IMR-90 (cell line): ENCODE measurements around the gene NAA60. TPM values are rescaled to one million over a fixed set of nuclear protein-coding genes. Genes with fewer than 3 reads are reported as not detected.

Source experiments
- ATAC-seq: fragments of 200-7000 bp; cut with Tn5 transposase; 2 replicates; pipeline ENCODE4 v1.9.1; 2020; ENCODE audit warnings: low read depth, mild to moderate bottlenecking, moderate library complexity
- BruUV-seq: library from RNA; stranded (reverse); fragments of 400-500 nt; replicated peaks from 2 replicates; lab custom pipeline; 2021; lab: Mats Ljungman, UMichigan
- CTCF ChIA-PET: fragments of 300-600 bp; formaldehyde crosslinking; extraction: SDS; loops from one replicate; lab custom pipeline; 2021; ENCODE audit warnings: antibody characterized with exemption; lab: Yijun Ruan, JAX
- POLR2A ChIA-PET: fragments of 300-600 bp; sonication (Branson Sonifier 250); formaldehyde crosslinking; loops from one replicate; lab custom pipeline; 2022; ENCODE audit warnings: antibody characterized with exemption; ENCODE audit not compliant: unreplicated experiment; lab: Charles Lee
- DNase-seq: peaks from one replicate; pipeline ENCODE4 v3.0.0; 2013
- H2AFZ ChIP-seq: replicated peaks from 2 replicates; pipeline ENCODE3; 2013; ENCODE audit warnings: low read length, mild to moderate bottlenecking; ENCODE audit not compliant: poor library complexity
- H2AK5ac ChIP-seq: 2 replicates; pipeline ENCODE4 v1.6.1; 2013; ENCODE audit warnings: low read depth, low read length, inconsistent platforms
- H2AK9ac ChIP-seq: replicated peaks from 2 replicates; pipeline ENCODE3; 2013; ENCODE audit warnings: mild to moderate bottlenecking, low read depth, low read length, moderate library complexity; ENCODE audit not compliant: poor library complexity
- H2BK120ac ChIP-seq: 2 replicates; pipeline ENCODE4 v1.6.1; 2013; ENCODE audit warnings: low read depth, low read length, inconsistent platforms
- H2BK15ac ChIP-seq: 3 replicates; pipeline ENCODE4 v1.6.1; 2013; ENCODE audit warnings: low read depth, low read length, inconsistent platforms
- H2BK20ac ChIP-seq: 2 replicates; pipeline ENCODE4 v1.6.1; 2013; ENCODE audit warnings: low read depth, mild to moderate bottlenecking, inconsistent platforms, low read length, moderate library complexity
- H2BK5ac ChIP-seq: 2 replicates; pipeline ENCODE4 v1.6.1; 2013; ENCODE audit warnings: mild to moderate bottlenecking, low read depth, low read length, inconsistent platforms; ENCODE audit not compliant: poor library complexity, severe bottlenecking
- H3K14ac ChIP-seq: replicated peaks from 2 replicates; pipeline ENCODE4 v1.6.1; 2013; ENCODE audit warnings: low read depth, low read length, inconsistent platforms
- H3K18ac ChIP-seq: 2 replicates; pipeline ENCODE4 v1.6.1; 2013; ENCODE audit warnings: low read depth, low read length, control low read depth
- H3K23ac ChIP-seq: 2 replicates; pipeline ENCODE4 v1.6.1; 2013; ENCODE audit warnings: low read depth, low read length, inconsistent platforms
- H3K27ac ChIP-seq: 2 replicates; pipeline ENCODE4 v1.5.1; 2013; ENCODE audit warnings: mild to moderate bottlenecking, control low read depth, low read length; ENCODE audit not compliant: insufficient read depth
- H3K27me3 ChIP-seq: 2 replicates; pipeline ENCODE4 v1.6.1; 2013; ENCODE audit warnings: low read length; ENCODE audit not compliant: control insufficient read depth, insufficient read depth
- H3K36me3 ChIP-seq: 2 replicates; pipeline ENCODE4 v1.6.1; 2013; ENCODE audit warnings: low read length, mixed read lengths; ENCODE audit not compliant: control insufficient read depth, insufficient read depth
- H3K4ac ChIP-seq: 2 replicates; pipeline ENCODE4 v1.6.1; 2013; ENCODE audit warnings: low read depth, low read length, inconsistent platforms
- H3K4me1 ChIP-seq: 2 replicates; pipeline ENCODE4 v1.6.1; 2013; ENCODE audit warnings: low read length, mixed read lengths; ENCODE audit not compliant: control insufficient read depth, insufficient read depth
- H3K4me2 ChIP-seq: 2 replicates; pipeline ENCODE4 v1.6.1; 2013; ENCODE audit warnings: low read depth, mild to moderate bottlenecking, control low read depth, low read length, moderate library complexity
- H3K4me3 ChIP-seq: 2 replicates; pipeline ENCODE4 v1.5.1; 2013; ENCODE audit warnings: low read depth, mild to moderate bottlenecking, control low read depth, low read length, moderate library complexity; ENCODE audit not compliant: insufficient read depth
- H3K56ac ChIP-seq: 2 replicates; pipeline ENCODE4 v1.6.1; 2013; ENCODE audit warnings: low read length, inconsistent platforms; ENCODE audit not compliant: insufficient read depth; ENCODE audit errors: extremely low read depth
- H3K79me1 ChIP-seq, 2 experiments: 2 replicates each; pipeline ENCODE4 v1.6.1; 2013; ENCODE audit warnings: low read length in 2 of 2, inconsistent platforms in 1 of 2, low read depth in 1 of 2
- H3K9ac ChIP-seq: 2 replicates; pipeline ENCODE4 v1.6.1; 2013; ENCODE audit warnings: low read depth, low read length, control low read depth
- H3K9me1 ChIP-seq: 2 replicates; pipeline ENCODE4 v1.6.1; 2013; ENCODE audit warnings: low read length, inconsistent platforms; ENCODE audit not compliant: insufficient read depth
- H3K9me3 ChIP-seq: 2 replicates; pipeline ENCODE4 v1.6.1; 2013; ENCODE audit warnings: low read length; ENCODE audit not compliant: control insufficient read depth, insufficient read depth
- H4K20me1 ChIP-seq: 2 replicates; pipeline ENCODE4 v1.6.1; 2013; ENCODE audit warnings: low read length, inconsistent platforms; ENCODE audit not compliant: insufficient read depth
- H4K5ac ChIP-seq: 2 replicates; pipeline ENCODE4 v1.6.1; 2013; ENCODE audit warnings: mild to moderate bottlenecking, low read depth, low read length, control low read depth
- H4K8ac ChIP-seq, 2 experiments: 2 replicates each; pipeline ENCODE4 v1.6.1; 2013; ENCODE audit warnings: low read depth in 2 of 2, low read length in 2 of 2, control low read depth in 1 of 2, inconsistent platforms in 1 of 2
- H4K91ac ChIP-seq: 2 replicates; pipeline ENCODE4 v1.6.1; 2013; ENCODE audit warnings: low read depth, low read length, inconsistent platforms; ENCODE audit not compliant: insufficient read depth
- BHLHE40 ChIP-seq: fragments of 150-350 bp; IDR thresholded peaks from 2 replicates; pipeline ENCODE4 v1.6.1; 2016; ENCODE audit warnings: mild to moderate bottlenecking, low read depth, low read length
- CEBPB ChIP-seq: IDR thresholded peaks from 2 replicates; pipeline ENCODE4 v1.6.1; 2012; ENCODE audit warnings: low read depth, low read length, improper control_type of control experiment
- CHD1 ChIP-seq: IDR thresholded peaks from 2 replicates; pipeline ENCODE4 v1.6.1; 2012; ENCODE audit warnings: low read depth, low read length, improper control_type of control experiment
- CTCF ChIP-seq: conservative IDR thresholded peaks from 2 replicates; pipeline ENCODE4 v1.5.1; 2012; ENCODE audit warnings: mild to moderate bottlenecking, low read depth, low read length, improper control_type of control experiment
- MAFK ChIP-seq: IDR thresholded peaks from 2 replicates; pipeline ENCODE4 v1.6.1; 2012; ENCODE audit warnings: low read depth, low read length, improper control_type of control experiment
- MAZ ChIP-seq: IDR thresholded peaks from 2 replicates; pipeline ENCODE4 v1.6.1; 2012; ENCODE audit warnings: low read depth, mild to moderate bottlenecking, low read length, improper control_type of control experiment, moderate library complexity, borderline replicate concordance
- MXI1 ChIP-seq: IDR thresholded peaks from 2 replicates; pipeline ENCODE4 v1.6.1; 2012; ENCODE audit warnings: low read depth, mild to moderate bottlenecking, low read length, moderate library complexity, borderline replicate concordance
- NFE2L2 ChIP-seq: fragments of 150-350 bp; IDR thresholded peaks from 2 replicates; pipeline ENCODE4 v1.6.1; 2016; ENCODE audit warnings: low read depth, mild to moderate bottlenecking, low read length
- POLR2A ChIP-seq: IDR thresholded peaks from 2 replicates; pipeline ENCODE4 v1.6.1; 2012; ENCODE audit warnings: mild to moderate bottlenecking, low read depth, low read length
- RAD21 ChIP-seq: IDR thresholded peaks from 2 replicates; pipeline ENCODE4 v1.6.1; 2012; ENCODE audit warnings: low read length, improper control_type of control experiment
- RCOR1 ChIP-seq: IDR thresholded peaks from 2 replicates; pipeline ENCODE4 v1.6.1; 2012; ENCODE audit warnings: mild to moderate bottlenecking, low read length, improper control_type of control experiment; ENCODE audit not compliant: insufficient replicate concordance
- RFX5 ChIP-seq: IDR thresholded peaks from 2 replicates; pipeline ENCODE4 v1.8.0; 2012; ENCODE audit warnings: low read depth, mild to moderate bottlenecking, low read length, moderate library complexity
- SMC3 ChIP-seq: fragments of 150-350 bp; IDR thresholded peaks from 2 replicates; pipeline ENCODE4 v1.6.1; 2016; ENCODE audit warnings: low read depth, mild to moderate bottlenecking, antibody characterized with exemption, low read length, moderate library complexity
- USF2 ChIP-seq: fragments of 150-350 bp; IDR thresholded peaks from 2 replicates; pipeline ENCODE4 v1.6.1; 2017; ENCODE audit warnings: mild to moderate bottlenecking, antibody characterized with exemption, low read length, low read depth
- WGBS, 2 experiments: methylation state at CpG; one replicate each; pipeline versions ENCODE4 v1.1.5 to v1.1.7; 2013; ENCODE audit warnings: missing lambda C conversion rate in 2 of 2; ENCODE audit not compliant: insufficient read length in 1 of 2; ENCODE audit errors: extremely low coverage in 2 of 2; 5-methylcytosine and 5-hydroxymethylcytosine counted together
- dilution Hi-C: fragments of 300-500 bp; cut with HindIII; formaldehyde crosslinking; loops from one replicate; pipeline ENCODE4 v1.14.3; 2018; ENCODE audit warnings: low sequenced_read_pairs; ENCODE audit not compliant: unreplicated experiment
- in situ Hi-C: fragments of 300-500 bp; cut with MboI; formaldehyde crosslinking; loops from 3 replicates; pipeline ENCODE4 v1.14.3; 2019; ENCODE audit warnings: low sequenced_read_pairs, inconsistent platforms, mixed read lengths
- intact Hi-C: fragments of 100-400 bp; cut with micrococcal nuclease; formaldehyde crosslinking; loops from 2 replicates; pipeline ENCODE4 v1.10.0; 2022
- polyA plus RNA-seq, 3 experiments: library from polyadenylated mRNA; depleted of rRNA; stranded (reverse); fragments of >200 nt; gene quantifications; 2 replicates each; pipeline ENCODE4 v1.2.3, GENCODE V29; 2012; ENCODE audit warnings: low replicate concordance in 1 of 3
- total RNA-seq: library from RNA; depleted of rRNA; stranded (reverse); fragments of >200 nt; gene quantifications from 2 replicates; pipeline ENCODE4 v1.2.3, GENCODE V29; 2012
- TF ChIP-seq, protein P1 (sequence below): fragments of 150-350 bp; IDR thresholded peaks from 2 replicates; pipeline ENCODE4 v1.6.1; 2016; ENCODE audit warnings: low read depth, mild to moderate bottlenecking, low read length, moderate library complexity, borderline replicate concordance

Gene NAA60
- total and polyA plus RNA-seq, 2 of the 4 experiments (the other 2 are of a cell fraction): 7.5 to 18.0 TPM

GRCh38 chr16:3454093-3454492, 10.6 kb downstream of the NAA60 start:
- WGBS, 2 experiments: 72% methylated on average over 2 of the region's 5 CpGs; no CpG with 5 or more reads in 1 of the 2 experiments
- peaks cover 6% of the 10 kb centered on the region for H4K20me1 ChIP-seq
- no peak overlapping the region for H2AFZ ChIP-seq
- no peak overlapping the region for H3K9ac ChIP-seq
- no peak overlapping the region for H3K18ac ChIP-seq
- CTCF ChIA-PET: interaction anchor here (0.9 kb wide), 1 partner anchor 10 kb away, joined by 3 read pairs; no protein-coding TSS in a partner anchor
- H3K23ac ChIP-seq: no peak overlapping the region
- intact Hi-C loops: no loop called here
- H3K4me3 ChIP-seq: no peak overlapping the region
- H4K91ac ChIP-seq: no peak overlapping the region
- peaks cover 3 to 19% of the 10 kb centered on the region in 2 experiments for H3K79me1 ChIP-seq
- TF ChIP-seq CEBPB: no peak
- TF ChIP-seq CHD1: no peak
- no peak for TF ChIP-seq MXI1
- no peak for TF ChIP-seq SMC3
- no peak for TF ChIP-seq USF2
- TF ChIP-seq, protein P1, sequence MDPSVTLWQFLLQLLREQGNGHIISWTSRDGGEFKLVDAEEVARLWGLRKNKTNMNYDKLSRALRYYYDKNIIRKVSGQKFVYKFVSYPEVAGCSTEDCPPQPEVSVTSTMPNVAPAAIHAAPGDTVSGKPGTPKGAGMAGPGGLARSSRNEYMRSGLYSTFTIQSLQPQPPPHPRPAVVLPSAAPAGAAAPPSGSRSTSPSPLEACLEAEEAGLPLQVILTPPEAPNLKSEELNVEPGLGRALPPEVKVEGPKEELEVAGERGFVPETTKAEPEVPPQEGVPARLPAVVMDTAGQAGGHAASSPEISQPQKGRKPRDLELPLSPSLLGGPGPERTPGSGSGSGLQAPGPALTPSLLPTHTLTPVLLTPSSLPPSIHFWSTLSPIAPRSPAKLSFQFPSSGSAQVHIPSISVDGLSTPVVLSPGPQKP: no peak
- no peak for TF ChIP-seq NFE2L2
- no peak for TF ChIP-seq RAD21
- no peak for TF ChIP-seq POLR2A
- no peak for TF ChIP-seq CTCF
- TF ChIP-seq RCOR1: no peak
- no peak for TF ChIP-seq RFX5
- TF ChIP-seq BHLHE40: no peak
- no peak for TF ChIP-seq MAZ
- no peak for TF ChIP-seq MAFK
- H2AK5ac ChIP-seq: no peak overlapping the region
- H3K9me1 ChIP-seq: peaks cover 3% of the 10 kb centered on the region; the same call in 1 of the 2 replicates
- H2BK15ac ChIP-seq: no peak overlapping the region
- no peaks in the 10 kb centered on the region for H3K36me3 ChIP-seq
- no peak overlapping the region for H2BK120ac ChIP-seq
- no TSS peak for BruUV-seq
- dilution Hi-C loops: no loop called here
- no peak for ATAC-seq
- H3K4me2 ChIP-seq: no peak overlapping the region
- H4K5ac ChIP-seq: no peak overlapping the region
- in situ Hi-C loops: no loop called here
- peaks cover 3% of the 10 kb centered on the region; the same call in 1 of the 2 replicates for H3K4me1 ChIP-seq
- no peak overlapping the region for H2BK5ac ChIP-seq
- H3K9me3 ChIP-seq: no peaks in the 10 kb centered on the region
- no peak overlapping the region for H3K4ac ChIP-seq
- DNase-seq: peak; percentile 8
- POLR2A ChIA-PET: interaction anchor here (0.6 kb wide), 1 partner anchor 184 kb away, joined by 3 read pairs; no protein-coding TSS in a partner anchor
- no peak overlapping the region for H2AK9ac ChIP-seq
- no peak overlapping the region for H2BK20ac ChIP-seq
- H4K8ac ChIP-seq: no peak overlapping the region
- no peak overlapping the region for H3K56ac ChIP-seq
- H3K27ac ChIP-seq: no peak overlapping the region
- H3K14ac ChIP-seq: no peak overlapping the region
- no peaks in the 10 kb centered on the region for H3K27me3 ChIP-seq
